22Rv1 (cell line): Measurements from ENCODE around the gene KRTAP9-8.
"Not testable (repeated sequence)": the region's sequence is repeated elsewhere in the genome, so short reads cannot be mapped to it uniquely, and the experiment has no call there.

Source experiments
- H3K27ac ChIP-seq: fragments of 450-650 bp; 2 replicates; pipeline ENCODE4 v1.5.1; 2017
- CTCF ChIP-seq: fragments of 450-650 bp; IDR thresholded peaks from 2 replicates; pipeline ENCODE4 v1.5.1; 2017; ENCODE audit warnings: mild to moderate bottlenecking
- ZFX ChIP-seq: fragments of 450-650 bp; IDR thresholded peaks from 2 replicates; pipeline ENCODE4 v1.6.1; 2017; ENCODE audit warnings: antibody characterized with exemption, borderline replicate concordance

KRTAP9-8 gene

GRCh38 chr17:41237949-41238437, at the start of gene KRTAP9-8:
TSS of gene KRTAP9-8 (plus strand) at chr17:41237999. CDS start at chr17:41238052, 53 bp downstream.
- H3K27ac ChIP-seq = not testable (repeated sequence)

GRCh38 chr17:41189837-41190318, 47.9 kb upstream of the KRTAP9-8 start, which contains the start of gene KRTAP9-1:
TSS of gene KRTAP9-1 (plus strand) at chr17:41189887. CDS start at chr17:41189887, 0 bp downstream.
- H3K27ac ChIP-seq = not testable (repeated sequence)

GRCh38 chr17:41190328-41190727, 47.5 kb upstream of the KRTAP9-8 start:
- no peak overlapping the region for H3K27ac ChIP-seq
- TF ChIP-seq CTCF (no peak), ZFX (no peak)

GRCh38 chr17:41196068-41196467, 41.7 kb upstream of the KRTAP9-8 start:
- no peak overlapping the region for H3K27ac ChIP-seq
- TF ChIP-seq CTCF (no peak), ZFX (no peak)

- no peak overlapping the region for H3K27ac ChIP-seq
- TF ChIP-seq ZFX = no peak
- TF ChIP-seq CTCF = no peak
Observed at GRCh38 chr17:41199421-41200078, 38.2 kb upstream of the KRTAP9-8 start.

GRCh38 chr17:41211845-41212466, 25.8 kb upstream of the KRTAP9-8 start:
- H3K27ac ChIP-seq = no peak overlapping the region

GRCh38 chr17:41212524-41213169, 25.2 kb upstream of the KRTAP9-8 start:
- no peak for TF ChIP-seq ZFX
- no peak for TF ChIP-seq CTCF
- H3K27ac ChIP-seq = no peak overlapping the region

More at GRCh38 chr17:41211845-41212466, 25.8 kb upstream of the KRTAP9-8 start:
- TF ChIP-seq CTCF (no peak), ZFX (no peak)

GRCh38 chr17:41215681-41216080, 22.1 kb upstream of the KRTAP9-8 start:
- TF ChIP-seq ZFX (no peak), CTCF (no peak)
- H3K27ac ChIP-seq = no peak overlapping the region
